ENCODE data around the gene HACD3.
"Not testable (repeated sequence)": the region's sequence is repeated elsewhere in the genome, so short reads cannot be mapped to it uniquely, and the experiment has no call there.

HACD3 gene

GRCh38 chr15:65530318-65531111 is at the start of gene HACD3:
HACD3 (plus strand) TSS chr15:65530463; CDS start chr15:65530632, 169 bp downstream.
- peak; percentile 92 for DNase-seq

- no peak for DNase-seq
Observed at GRCh38 chr15:65484876-65485275, 45.4 kb upstream of the HACD3 start.

- DNase-seq = no peak
Observed at GRCh38 chr15:65494076-65494475, 36.2 kb upstream of the HACD3 start.

GRCh38 chr15:65509321-65509720 is 20.9 kb upstream of the HACD3 start:
- no peak for DNase-seq

- no peak for DNase-seq
Observed at GRCh38 chr15:65512189-65512588, 18.1 kb upstream of the HACD3 start.

- DNase-seq = no peak
Observed at GRCh38 chr15:65512807-65513416, 17.4 kb upstream of the HACD3 start.

GRCh38 chr15:65516997-65517865 is 13.0 kb upstream of the HACD3 start, which contains the start of gene DPP8:
DPP8 (minus strand) TSS chr15:65517689; CDS start chr15:65512553, 5,136 bp downstream.
- peak; percentile 96 for DNase-seq

GRCh38 chr15:65517866-65518207 is 12.4 kb upstream of the HACD3 start:
- no peak for DNase-seq

GRCh38 chr15:65518633-65519285 is 11.5 kb upstream of the HACD3 start:
- DNase-seq = peak; percentile 93

- DNase-seq = no peak
Observed at GRCh38 chr15:65521350-65521749, 8.9 kb upstream of the HACD3 start.

GRCh38 chr15:65524226-65524625 is 6.0 kb upstream of the HACD3 start:
- no peak for DNase-seq

GRCh38 chr15:65525622-65526021 is 4.6 kb upstream of the HACD3 start:
- peak; percentile 48 for DNase-seq

GRCh38 chr15:65528461-65529060 is 1.7 kb upstream of the HACD3 start:
- DNase-seq = no peak

- no peak for DNase-seq
Observed at GRCh38 chr15:65529762-65530317, 423 bp upstream of the HACD3 start.

- no peak for DNase-seq
Observed at GRCh38 chr15:65532738-65533051, 2.4 kb downstream of the HACD3 start.

GRCh38 chr15:65533057-65533756 is 2.9 kb downstream of the HACD3 start:
- no peak for DNase-seq

GRCh38 chr15:65535192-65535591 is 4.9 kb downstream of the HACD3 start:
- DNase-seq = no peak

GRCh38 chr15:65540314-65540713 is 10.1 kb downstream of the HACD3 start:
- DNase-seq = no peak

- DNase-seq = no peak
Observed at GRCh38 chr15:65541231-65541820, 11.1 kb downstream of the HACD3 start.

GRCh38 chr15:65547841-65548240 is 17.6 kb downstream of the HACD3 start:
- DNase-seq = no peak

- not testable (repeated sequence) for DNase-seq
Observed at GRCh38 chr15:65549288-65549687, 19.0 kb downstream of the HACD3 start.
